K562 (cell line): Measurements from ENCODE around the gene HECA. TPM values are rescaled to one million over a fixed set of nuclear protein-coding genes. Genes with fewer than 3 reads are reported as not detected.

Source experiments
- ATAC-seq: fragments of 200-7000 bp; cut with Tn5 transposase; 3 replicates; pipeline ENCODE4 v1.9.1; 2020; ENCODE audit warnings: moderate library complexity
- BruUV-seq: library from RNA; stranded (reverse); fragments of 400-500 nt; replicated peaks from 2 replicates; lab custom pipeline; 2021; lab: Mats Ljungman, UMichigan
- CTCF ChIA-PET: fragments of 300-600 bp; formaldehyde crosslinking; extraction: SDS; loops from one replicate; lab custom pipeline; 2021; ENCODE audit warnings: low intra/inter-chr PET ratio; lab: Yijun Ruan, JAX
- POLR2A ChIA-PET: fragments of 300-600, 350-650 bp; sonication (Branson Sonifier 250); formaldehyde crosslinking; extraction: SDS; loops from one replicate; lab custom pipeline; 2021; ENCODE audit warnings: antibody characterized with exemption, inconsistent platforms; lab: Yijun Ruan, JAX
- DNase-seq, 4 experiments: peaks; one replicate each; pipeline versions ENCODE4 v3.0.0 to v3.0.0-alpha.2; 2011 to 2018; ENCODE audit warnings: low spot score in 3 of 4, mixed read lengths in 3 of 4; ENCODE audit errors: extremely low read depth in 1 of 4
- FAIRE-seq: peaks from 2 replicates; lab custom pipeline; 2011; peaks lifted over from hg19 to GRCh38; lab: Jason Lieb, UNC
- H2AFZ ChIP-seq: 2 replicates; pipeline ENCODE4 v1.6.0; 2011; ENCODE audit warnings: low read depth, low read length, control low read depth, inconsistent platforms
- H3K27ac ChIP-seq: fragments of 200-600 bp; 3 replicates; pipeline ENCODE4 v1.8.0; 2011; ENCODE audit warnings: low read depth, mild to moderate bottlenecking, control low read depth, inconsistent platforms, low read length, moderate library complexity, mixed read lengths; ENCODE audit errors: extremely low read depth
- H3K27me3 ChIP-seq, 2 experiments: fragments of 300-600 bp in 1 of 2; 2 replicates in 1 of 2; 3 replicates in 1 of 2; pipeline versions ENCODE4 v1.6.0 to v1.8.0; 2011; ENCODE audit warnings: inconsistent platforms in 2 of 2, low read length in 2 of 2, mild to moderate bottlenecking in 1 of 2, mixed read lengths in 1 of 2, moderate library complexity in 1 of 2; ENCODE audit not compliant: control insufficient read depth in 2 of 2, insufficient read depth in 2 of 2
- H3K36me3 ChIP-seq: fragments of 300-600 bp; 3 replicates; pipeline ENCODE4 v1.8.0; 2011; ENCODE audit warnings: mild to moderate bottlenecking, low read length, inconsistent platforms; ENCODE audit not compliant: control insufficient read depth, insufficient read depth
- H3K4me1 ChIP-seq, 2 experiments: fragments of 200-600 bp in 1 of 2; replicated peaks in 1 of 2; 2 replicates in 1 of 2; 3 replicates in 1 of 2; pipeline versions ENCODE4 v1.5.1 to v1.8.0; 2011; ENCODE audit warnings: inconsistent platforms in 2 of 2, low read length in 2 of 2, mild to moderate bottlenecking in 1 of 2, mixed read lengths in 1 of 2, moderate library complexity in 1 of 2; ENCODE audit not compliant: control insufficient read depth in 2 of 2, insufficient read depth in 2 of 2
- H3K4me2 ChIP-seq: 2 replicates; pipeline ENCODE4 v1.6.1; 2011; ENCODE audit warnings: low read length, control low read depth, inconsistent platforms, mixed read lengths; ENCODE audit not compliant: insufficient read depth
- H3K4me3 ChIP-seq: fragments of 200-600 bp; sonication (generic), shearing (Covaris generic); 2 replicates; pipeline ENCODE4 v1.5.1; 2016; ENCODE audit warnings: control low read depth, inconsistent platforms
- H3K79me2 ChIP-seq: fragments of 200-600 bp; 3 replicates; pipeline ENCODE4 v1.8.0; 2011; ENCODE audit warnings: low read length, inconsistent platforms; ENCODE audit not compliant: control insufficient read depth, insufficient read depth
- H3K9ac ChIP-seq, 2 experiments: 2 replicates each; pipeline versions ENCODE4 v1.6.0 to v1.6.1; 2011; ENCODE audit warnings: low read depth in 2 of 2, low read length in 2 of 2, control low read depth in 1 of 2, inconsistent platforms in 1 of 2, mild to moderate bottlenecking in 1 of 2, mixed read lengths in 1 of 2; ENCODE audit not compliant: insufficient read depth in 1 of 2
- H3K9me1 ChIP-seq: one replicate; pipeline ENCODE4 v1.6.0; 2011; ENCODE audit warnings: inconsistent platforms, mild to moderate bottlenecking, low read length, moderate library complexity; ENCODE audit not compliant: control insufficient read depth, insufficient read depth
- H3K9me3 ChIP-seq: replicated peaks from 2 replicates; pipeline ENCODE4 v1.5.1; 2011; ENCODE audit warnings: low read depth, low read length, inconsistent platforms; ENCODE audit not compliant: control insufficient read depth, insufficient read depth
- H4K20me1 ChIP-seq: replicated peaks from 2 replicates; pipeline ENCODE4 v1.6.1; 2011; ENCODE audit warnings: low read length, inconsistent platforms, mixed read lengths; ENCODE audit not compliant: control insufficient read depth, insufficient read depth
- EHMT2 ChIP-seq: fragments of 450-650 bp; IDR thresholded peaks from 2 replicates; pipeline ENCODE4 v1.6.1; 2018; ENCODE audit warnings: antibody characterized with exemption
- FOXJ3 ChIP-seq: sonication (generic); formaldehyde crosslinking; IDR thresholded peaks from 2 replicates; pipeline ENCODE4 v1.4.0; 2020; ENCODE audit warnings: mild to moderate bottlenecking, missing genetic modification reagents
- GTF2A2 ChIP-seq: IDR thresholded peaks from 2 replicates; pipeline ENCODE4 v1.6.1; 2016; ENCODE audit warnings: mild to moderate bottlenecking, missing genetic modification characterization, missing compliant biosample characterization
- HCFC1 ChIP-seq: IDR thresholded peaks from 2 replicates; pipeline ENCODE4 v1.6.1; 2012; ENCODE audit warnings: low read depth, low read length, improper control_type of control experiment
- KLF10 ChIP-seq: fragments of 250-450 bp; sonication (Bioruptor Pico); IDR thresholded peaks from 2 replicates; pipeline ENCODE4 v1.6.1; 2021; ENCODE audit warnings: matching md5 sums
- L3MBTL2 ChIP-seq: fragments of 450-650 bp; IDR thresholded peaks from 2 replicates; pipeline ENCODE4 v1.6.1; 2016; ENCODE audit warnings: mild to moderate bottlenecking, moderate library complexity
- MXD1 ChIP-seq: fragments of 250-450 bp; sonication (Bioruptor Pico); IDR thresholded peaks from 2 replicates; pipeline ENCODE4 v1.8.0; 2021; ENCODE audit warnings: borderline replicate concordance, mild to moderate bottlenecking, moderate library complexity; ENCODE audit not compliant: poor library complexity, severe bottlenecking
- MYC ChIP-seq, 2 experiments: fragments of 250-450 bp in 1 of 2; sonication (Bioruptor Pico) in 1 of 2; IDR thresholded peaks; 2 replicates each; pipeline versions ENCODE4 v1.5.1 to v1.6.1; 2012 to 2021; ENCODE audit warnings: low read depth in 2 of 2, borderline replicate concordance in 1 of 2, improper control_type of control experiment in 1 of 2, low read length in 1 of 2, mild to moderate bottlenecking in 1 of 2, moderate library complexity in 1 of 2
- PBX2 ChIP-seq, 2 experiments: IDR thresholded peaks in 1 of 2; conservative IDR thresholded peaks in 1 of 2; 2 replicates each; pipeline ENCODE4 v1.6.1; 2016; ENCODE audit warnings: low read depth in 2 of 2, mild to moderate bottlenecking in 1 of 2, missing compliant biosample characterization in 1 of 2, missing genetic modification characterization in 1 of 2, moderate library complexity in 1 of 2
- POLR2H ChIP-seq: IDR thresholded peaks from 2 replicates; pipeline ENCODE4 v1.6.1; 2016; ENCODE audit warnings: missing genetic modification characterization, low read depth, mild to moderate bottlenecking, control low read depth, missing compliant biosample characterization, moderate library complexity
- PRMT5 ChIP-seq: sonication (generic); formaldehyde crosslinking; IDR thresholded peaks from 2 replicates; pipeline ENCODE4 v1.5.0; 2020; ENCODE audit warnings: missing genetic modification reagents
- PTBP1 ChIP-seq: fragments of 200-400 bp; formaldehyde crosslinking; IDR thresholded peaks from 2 replicates; pipeline ENCODE4 v1.6.1; 2017; ENCODE audit warnings: low read depth, low read length
- TBP ChIP-seq: optimal IDR thresholded peaks from 2 replicates; pipeline ENCODE3; 2011; ENCODE audit warnings: low read depth, low read length, improper control_type of control experiment
- ZFX ChIP-seq: sonication (generic); formaldehyde crosslinking; IDR thresholded peaks from 2 replicates; pipeline ENCODE4 v1.8.0; 2022; ENCODE audit warnings: mild to moderate bottlenecking, missing genetic modification reagents, moderate library complexity
- ZNF174 ChIP-seq: fragments of 250-450 bp; sonication (Bioruptor Pico); IDR thresholded peaks from 2 replicates; pipeline ENCODE4 v1.4.0; 2020; ENCODE audit warnings: mild to moderate bottlenecking
- ZNF445 ChIP-seq: fragments of 250-450 bp; sonication (Bioruptor Pico); IDR thresholded peaks from 2 replicates; pipeline ENCODE4 v1.4.0; 2020; ENCODE audit warnings: low read depth, mild to moderate bottlenecking, moderate library complexity
- ZNF518B ChIP-seq: fragments of 250-450 bp; sonication (Bioruptor Pico); IDR thresholded peaks from 2 replicates; pipeline ENCODE4 v1.5.0; 2021; ENCODE audit warnings: mild to moderate bottlenecking, moderate library complexity
- WGBS: fragments of 100-300 bp; shearing (Covaris generic); methylation state at CpG from one replicate; pipeline ENCODE4 v1.1.6; 2016; ENCODE audit warnings: low coverage, mixed read lengths; ENCODE audit not compliant: insufficient coverage; ENCODE audit errors: missing lambda C conversion rate; 5-methylcytosine and 5-hydroxymethylcytosine counted together
- in situ Hi-C: fragments of 300-500 bp; cut with MboI; formaldehyde crosslinking; loops from 4 replicates; pipeline ENCODE4 v1.15.0; 2018; ENCODE audit warnings: inconsistent platforms, mixed read lengths
- intact Hi-C: fragments of 100-400 bp; cut with micrococcal nuclease; formaldehyde crosslinking; loops from 2 replicates; pipeline ENCODE4 v1.14.2; 2022
- polyA plus RNA-seq, 8 experiments: library from polyadenylated mRNA; depleted of rRNA in 4 of 8; stranded (reverse) in 5 of 8; unstranded in 3 of 8; fragments of >200 nt; fragmentation: Nextera tagmentation in 2 of 8; fragmentation: Illumina TruSeq in 1 of 8; extraction: Ambion mirVana in 2 of 8; extraction: Trizol in 1 of 8; gene quantifications; 2 replicates each; pipeline versions ENCODE4 v1.2.1 to v1.2.3, GENCODE V29; 2011 to 2014; ENCODE audit warnings: inconsistent platforms in 1 of 8, missing spikeins in 1 of 8
- total RNA-seq, 7 experiments: library from RNA; depleted of rRNA in 6 of 7; stranded (reverse); fragments of >200 nt in 6 of 7; fragmentation: Illumina TruSeq in 2 of 7; extraction: Trizol in 2 of 7; gene quantifications; 2 replicates each; pipeline versions ENCODE4 v1.2.1 to v1.2.3, GENCODE V29; 2011 to 2021; ENCODE audit warnings: low replicate concordance in 1 of 7

Gene HECA
- total and polyA plus RNA-seq, 9 of the 15 experiments (the other 6 are each of a cell fraction or from before 2014, with no cell fraction given) = 0.31 to 2.3 (median 1.1) TPM

GRCh38 chr6:139129284-139129683 lies 5.6 kb upstream of the HECA start:
- ChIA-PET POLR2A (interaction anchor here (0.6 kb wide), 1 partner anchor 380 kb away, joined by 3 read pairs; no protein-coding TSS in a partner anchor), CTCF (no interaction called here)
- Histone ChIP-seq H3K9ac (no peak overlapping the region), H3K9me1 (no peaks in the 10 kb centered on the region), H3K27me3 (peaks cover 4 to 8% of the 10 kb centered on the region in 2 experiments; a peak in 4 of 5 replicates), H3K9me3 (no peaks in the 10 kb centered on the region), H4K20me1 (no peaks in the 10 kb centered on the region), H2AFZ (no peak overlapping the region), H3K79me2 (no peaks in the 10 kb centered on the region), H3K4me2 (no peak overlapping the region), H3K4me1 (no peaks in the 10 kb centered on the region; a peak in 1 of 5 replicates), H3K27ac (no peak overlapping the region), H3K36me3 (no peaks in the 10 kb centered on the region), H3K4me3 (no peak overlapping the region)
- no peak for ATAC-seq
- 0% methylated on average over 1 of the region's 1 CpG for WGBS
- in situ Hi-C loops = loop anchor here (10.0 kb wide), 1 partner anchor 226 kb away; no protein-coding TSS in a partner anchor
- TF ChIP-seq PTBP1 (no peak), PRMT5 (CRISPR knock-in tag) (no peak), FOXJ3 (CRISPR knock-in tag) (no peak), ZNF174 (CRISPR knock-in tag) (no peak), ZNF445 (CRISPR knock-in tag) (no peak), GTF2A2 (tag) (no peak), TBP (no peak), ZNF518B (CRISPR knock-in tag) (no peak), MYC (IDR thresholded peaks at IDR 0.05; ENCODE audit: low read depth, low read length) (no peak), MYC (CRISPR knock-in tag; IDR thresholded peaks at IDR 0.05; ENCODE audit: borderline replicate concordance, low read depth) (no peak), PBX2 (CRISPR knock-in tag; IDR thresholded peaks at IDR 0.05; ENCODE audit: low read depth) (no peak), PBX2 (tag; conservative IDR thresholded peaks at IDR 0.05; ENCODE audit: low read depth) (no peak), L3MBTL2 (no peak), MXD1 (no peak), KLF10 (CRISPR knock-in tag) (no peak), EHMT2 (no peak), ZFX (CRISPR knock-in tag) (no peak), HCFC1 (no peak), POLR2H (tag) (no peak)
- no peak for DNase-seq
- BruUV-seq = no TSS peak
- intact Hi-C loops = no loop called here
- FAIRE-seq = no peak
